Left ventricle myocardium inferior (tissue), 1 donor: ENCODE results near the gene TMEM121B. TPM values are rescaled to one million over a fixed set of nuclear protein-coding genes. Genes with fewer than 3 reads are reported as not detected.

Source experiments
- DNase-seq: peaks from one replicate; pipeline ENCODE4 v3.0.0-alpha.2; 2020
- H3K27ac ChIP-seq: fragments of 200-600 bp; replicated peaks from 2 replicates; pipeline ENCODE4 v1.8.0; 2021
- H3K27me3 ChIP-seq: fragments of 200-600 bp; 2 replicates; pipeline ENCODE4 v1.8.0; 2021; ENCODE audit warnings: low read depth
- H3K36me3 ChIP-seq: fragments of 200-600 bp; 2 replicates; pipeline ENCODE4 v1.8.0; 2021
- H3K4me1 ChIP-seq: fragments of 200-600 bp; 2 replicates; pipeline ENCODE4 v1.8.0; 2021
- H3K4me3 ChIP-seq: fragments of 200-600 bp; 2 replicates; pipeline ENCODE4 v1.8.0; 2021; ENCODE audit warnings: mild to moderate bottlenecking, moderate library complexity
- H3K9me3 ChIP-seq: fragments of 200-600 bp; replicated peaks from 2 replicates; pipeline ENCODE4 v1.8.0; 2021
- intact Hi-C: fragments of 100-400 bp; cut with micrococcal nuclease; formaldehyde crosslinking; loops from one replicate; pipeline ENCODE4 v1.11.0; 2022
- total RNA-seq: library from RNA; stranded (reverse); fragmentation: NEBNext Ultra II Directional; extraction: Animal tissue kit (Norgen Biotek cat#: 25700); gene quantifications from one replicate; pipeline ENCODE4 v1.2.1, GENCODE V29; 2021
- TF ChIP-seq, protein P1 (sequence below): fragments of 200-600 bp; IDR thresholded peaks from 2 replicates; pipeline ENCODE4 v1.8.0; 2021; ENCODE audit warnings: antibody characterized with exemption, mild to moderate bottlenecking, borderline replicate concordance
- donor health status: DM: no; HTN: yes; CAD: no; lungs with severe emphysema.

TMEM121B gene
- total RNA-seq, 1 donor from 2014 or later: 1.5 TPM

DNA sequence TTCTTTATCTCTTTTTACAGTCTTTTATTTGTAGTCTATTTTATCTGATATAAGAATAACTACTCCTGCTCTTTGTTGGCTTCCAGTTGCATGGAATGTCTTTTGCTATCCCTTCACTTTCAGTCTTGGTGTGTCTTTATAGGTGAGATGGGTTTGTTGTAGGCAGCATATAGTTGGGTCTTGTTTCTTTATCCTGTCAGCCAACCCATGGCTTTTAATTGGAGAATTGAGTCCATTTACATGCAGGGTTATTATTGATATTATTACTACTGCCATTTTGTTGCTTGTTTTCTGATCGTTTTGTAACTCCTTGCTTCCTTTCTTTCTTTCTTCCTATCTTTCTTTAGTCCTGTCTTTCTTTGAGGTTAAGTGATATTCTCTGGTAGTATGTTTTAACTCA, 48.3 kb downstream of the TMEM121B start:
- Histone ChIP-seq H3K4me1 (no peaks in the 10 kb centered on the region), H3K27me3 (no peaks in the 10 kb centered on the region), H3K9me3 (peaks cover 8% of the 10 kb centered on the region), H3K4me3 (no peak overlapping the region), H3K36me3 (no peaks in the 10 kb centered on the region), H3K27ac (no peak overlapping the region)
- intact Hi-C loops: loop anchor here (10.0 kb wide), 1 partner anchor 432 kb away; no protein-coding TSS in a partner anchor
- TF ChIP-seq, protein P1, sequence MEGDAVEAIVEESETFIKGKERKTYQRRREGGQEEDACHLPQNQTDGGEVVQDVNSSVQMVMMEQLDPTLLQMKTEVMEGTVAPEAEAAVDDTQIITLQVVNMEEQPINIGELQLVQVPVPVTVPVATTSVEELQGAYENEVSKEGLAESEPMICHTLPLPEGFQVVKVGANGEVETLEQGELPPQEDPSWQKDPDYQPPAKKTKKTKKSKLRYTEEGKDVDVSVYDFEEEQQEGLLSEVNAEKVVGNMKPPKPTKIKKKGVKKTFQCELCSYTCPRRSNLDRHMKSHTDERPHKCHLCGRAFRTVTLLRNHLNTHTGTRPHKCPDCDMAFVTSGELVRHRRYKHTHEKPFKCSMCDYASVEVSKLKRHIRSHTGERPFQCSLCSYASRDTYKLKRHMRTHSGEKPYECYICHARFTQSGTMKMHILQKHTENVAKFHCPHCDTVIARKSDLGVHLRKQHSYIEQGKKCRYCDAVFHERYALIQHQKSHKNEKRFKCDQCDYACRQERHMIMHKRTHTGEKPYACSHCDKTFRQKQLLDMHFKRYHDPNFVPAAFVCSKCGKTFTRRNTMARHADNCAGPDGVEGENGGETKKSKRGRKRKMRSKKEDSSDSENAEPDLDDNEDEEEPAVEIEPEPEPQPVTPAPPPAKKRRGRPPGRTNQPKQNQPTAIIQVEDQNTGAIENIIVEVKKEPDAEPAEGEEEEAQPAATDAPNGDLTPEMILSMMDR: no peak
- no peak for DNase-seq

Other genes starting within 250 kb of the TMEM121B start
- not detected for gene GAB4, start 113.1 kb downstream of the TMEM121B start, total RNA-seq
- 7.6 TPM for gene IL17RA, start 36.4 kb downstream of the TMEM121B start, total RNA-seq
- 52.6 TPM for gene HDHD5, start 37.9 kb upstream of the TMEM121B start, total RNA-seq
- gene ADA2, start 98.1 kb upstream of the TMEM121B start, total RNA-seq: 38.0 TPM
- 3.1 TPM for gene CECR2, start 248.1 kb upstream of the TMEM121B start, total RNA-seq